ENCODE data around the gene GABBR2.
"Not testable (repeated sequence)": the region's sequence is repeated elsewhere in the genome, so short reads cannot be mapped to it uniquely, and the experiment has no call there.

GABBR2 gene

GRCh38 chr9:98508217-98508919, 200.4 kb downstream of the GABBR2 start:
- DNase-seq: not testable (repeated sequence)

GRCh38 chr9:98506422-98507054, 202.2 kb downstream of the GABBR2 start:
- DNase-seq: peak in 1 of 14 donors; percentile 31

- DNase-seq: no peak
Measured at GRCh38 chr9:98504298-98505282, 204.1 kb downstream of the GABBR2 start.

- no peak for DNase-seq
Measured at GRCh38 chr9:98503867-98504266, 204.9 kb downstream of the GABBR2 start.

- no peak for DNase-seq
Measured at GRCh38 chr9:98502976-98503325, 205.8 kb downstream of the GABBR2 start.

GRCh38 chr9:98502311-98502975, 206.3 kb downstream of the GABBR2 start:
- no peak for DNase-seq

GRCh38 chr9:98501819-98502218, 206.9 kb downstream of the GABBR2 start:
- peak in 1 of 14 donors; percentile 23 for DNase-seq

GRCh38 chr9:98501259-98501658, 207.5 kb downstream of the GABBR2 start:
- DNase-seq: not testable (repeated sequence)

- DNase-seq: no peak
Measured at GRCh38 chr9:98500337-98500919, 208.3 kb downstream of the GABBR2 start.

GRCh38 chr9:98495530-98495929, 213.2 kb downstream of the GABBR2 start:
- no peak for DNase-seq

GRCh38 chr9:98494852-98495251, 213.9 kb downstream of the GABBR2 start:
- DNase-seq: no peak

- DNase-seq: no peak
Measured at GRCh38 chr9:98491828-98492227, 216.9 kb downstream of the GABBR2 start.

- no peak for DNase-seq
Measured at GRCh38 chr9:98491231-98491651, 217.5 kb downstream of the GABBR2 start.

GRCh38 chr9:98488571-98489312, 220.0 kb downstream of the GABBR2 start:
- DNase-seq: no peak

GRCh38 chr9:98485706-98486105, 223.0 kb downstream of the GABBR2 start:
- no peak for DNase-seq

- peak in 1 of 14 donors; percentile 25 for DNase-seq
Measured at GRCh38 chr9:98484162-98484561, 224.6 kb downstream of the GABBR2 start.

GRCh38 chr9:98482226-98482625, 226.5 kb downstream of the GABBR2 start:
- DNase-seq: no peak

- DNase-seq: no peak
Measured at GRCh38 chr9:98481676-98482075, 227.1 kb downstream of the GABBR2 start.

- DNase-seq: no peak
Measured at GRCh38 chr9:98479967-98480847, 228.5 kb downstream of the GABBR2 start.

GRCh38 chr9:98479449-98479848, 229.3 kb downstream of the GABBR2 start:
- no peak for DNase-seq
